D721Med (cell line): ENCODE data around the gene ZCCHC7.
A peak's percentile ranks its signal among the peaks of the same experiment; 100 is the strongest.

Experiments
- DNase-seq: peaks from one replicate; pipeline ENCODE4 v3.0.0; 2011; ENCODE audit warnings: low spot score; ENCODE audit not compliant: insufficient read length
- FAIRE-seq: peaks from 2 replicates; lab custom pipeline; 2011; peaks lifted over from hg19 to GRCh38; lab: Jason Lieb, UNC
- TF ChIP-seq, protein P1 (sequence below): IDR thresholded peaks from 2 replicates; pipeline ENCODE4 v1.5.1; 2012; ENCODE audit warnings: mild to moderate bottlenecking, control low read depth; ENCODE audit not compliant: insufficient read depth; ENCODE audit errors: missing control alignments

Gene ZCCHC7

DNA sequence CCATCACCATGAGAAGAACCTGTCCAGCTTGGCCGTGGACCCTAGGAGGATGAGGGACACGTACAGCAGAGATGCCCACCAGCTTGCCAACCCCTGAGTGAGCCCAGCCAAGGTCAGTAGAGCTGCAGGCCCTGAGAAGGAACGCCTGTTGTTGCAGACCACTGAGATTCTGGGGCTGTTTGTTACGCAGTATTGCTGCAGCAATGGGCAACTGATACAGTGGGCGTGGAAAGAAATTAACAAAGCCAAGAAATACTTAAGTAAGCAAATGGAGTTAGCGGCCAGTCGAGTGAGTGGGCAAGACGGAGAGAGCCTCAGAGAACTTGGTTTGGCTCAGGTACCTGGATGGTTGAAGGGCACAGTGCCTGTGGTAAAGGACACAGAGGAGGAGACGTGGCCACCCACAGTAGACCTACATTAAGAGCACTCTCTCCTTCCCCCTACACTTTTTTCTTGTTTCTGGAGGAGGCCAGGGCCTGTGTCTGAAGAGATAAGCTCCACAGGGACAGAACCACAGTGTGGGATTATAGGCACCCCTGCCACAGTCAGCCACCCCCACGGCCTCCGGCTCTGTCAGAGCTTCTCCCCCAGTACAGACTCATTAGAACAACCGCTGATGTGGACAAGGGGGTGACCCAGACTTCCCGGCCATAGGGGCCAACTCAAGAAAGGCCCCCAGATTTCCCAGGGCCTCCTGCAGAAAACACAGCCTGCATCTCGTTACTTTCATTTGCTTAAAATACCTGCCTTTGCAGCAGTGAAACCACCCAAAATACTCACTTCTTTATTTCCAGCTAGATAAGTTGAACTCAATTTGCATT lies 262.0 kb downstream of the ZCCHC7 start:
- DNase-seq = no peak
- TF ChIP-seq, protein P1, sequence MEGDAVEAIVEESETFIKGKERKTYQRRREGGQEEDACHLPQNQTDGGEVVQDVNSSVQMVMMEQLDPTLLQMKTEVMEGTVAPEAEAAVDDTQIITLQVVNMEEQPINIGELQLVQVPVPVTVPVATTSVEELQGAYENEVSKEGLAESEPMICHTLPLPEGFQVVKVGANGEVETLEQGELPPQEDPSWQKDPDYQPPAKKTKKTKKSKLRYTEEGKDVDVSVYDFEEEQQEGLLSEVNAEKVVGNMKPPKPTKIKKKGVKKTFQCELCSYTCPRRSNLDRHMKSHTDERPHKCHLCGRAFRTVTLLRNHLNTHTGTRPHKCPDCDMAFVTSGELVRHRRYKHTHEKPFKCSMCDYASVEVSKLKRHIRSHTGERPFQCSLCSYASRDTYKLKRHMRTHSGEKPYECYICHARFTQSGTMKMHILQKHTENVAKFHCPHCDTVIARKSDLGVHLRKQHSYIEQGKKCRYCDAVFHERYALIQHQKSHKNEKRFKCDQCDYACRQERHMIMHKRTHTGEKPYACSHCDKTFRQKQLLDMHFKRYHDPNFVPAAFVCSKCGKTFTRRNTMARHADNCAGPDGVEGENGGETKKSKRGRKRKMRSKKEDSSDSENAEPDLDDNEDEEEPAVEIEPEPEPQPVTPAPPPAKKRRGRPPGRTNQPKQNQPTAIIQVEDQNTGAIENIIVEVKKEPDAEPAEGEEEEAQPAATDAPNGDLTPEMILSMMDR = no peak
- FAIRE-seq = no peak

DNA sequence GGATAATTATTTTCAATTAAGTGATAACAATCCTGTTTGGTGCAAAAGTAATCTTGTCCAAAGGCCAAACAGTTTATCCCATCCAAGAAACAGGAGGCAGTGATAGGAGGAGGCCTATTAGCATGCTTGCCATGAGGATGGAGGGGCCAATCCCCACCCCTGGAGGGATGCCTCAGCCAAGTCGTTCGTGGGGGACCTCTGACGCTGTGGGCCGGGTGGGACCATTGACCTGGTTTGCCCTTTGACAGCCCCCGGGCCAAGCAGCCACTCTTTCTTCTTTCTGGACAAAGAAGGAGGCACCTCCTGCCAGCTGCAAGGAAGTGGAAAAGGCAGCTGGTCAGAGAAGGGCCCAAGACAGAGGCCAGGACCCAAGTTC lies 262.6 kb downstream of the ZCCHC7 start:
- TF ChIP-seq, protein P1 = no peak
- FAIRE-seq = no peak
- DNase-seq = no peak

DNA sequence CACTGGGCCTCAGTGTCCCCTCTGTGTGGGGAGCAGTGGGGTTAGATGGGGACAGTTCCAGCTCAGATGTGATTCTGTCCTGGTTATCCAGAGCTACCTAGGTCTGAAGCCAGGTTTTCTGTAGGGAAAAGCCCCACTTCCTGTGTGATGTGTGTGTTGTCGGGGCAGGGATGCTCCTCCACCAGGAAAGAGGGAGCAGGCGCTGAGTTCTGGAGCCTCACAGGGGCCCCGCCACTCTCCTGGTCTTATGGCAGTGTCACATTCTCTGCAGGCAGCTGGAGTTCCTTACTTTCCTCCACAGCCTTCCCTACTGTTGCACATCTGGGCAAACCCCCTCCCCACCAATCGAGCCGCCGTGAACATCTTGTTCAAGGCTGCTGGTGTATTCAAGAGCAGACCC lies 263.0 kb downstream of the ZCCHC7 start:
- FAIRE-seq = no peak
- DNase-seq = no peak
- TF ChIP-seq, protein P1 = no peak

DNA sequence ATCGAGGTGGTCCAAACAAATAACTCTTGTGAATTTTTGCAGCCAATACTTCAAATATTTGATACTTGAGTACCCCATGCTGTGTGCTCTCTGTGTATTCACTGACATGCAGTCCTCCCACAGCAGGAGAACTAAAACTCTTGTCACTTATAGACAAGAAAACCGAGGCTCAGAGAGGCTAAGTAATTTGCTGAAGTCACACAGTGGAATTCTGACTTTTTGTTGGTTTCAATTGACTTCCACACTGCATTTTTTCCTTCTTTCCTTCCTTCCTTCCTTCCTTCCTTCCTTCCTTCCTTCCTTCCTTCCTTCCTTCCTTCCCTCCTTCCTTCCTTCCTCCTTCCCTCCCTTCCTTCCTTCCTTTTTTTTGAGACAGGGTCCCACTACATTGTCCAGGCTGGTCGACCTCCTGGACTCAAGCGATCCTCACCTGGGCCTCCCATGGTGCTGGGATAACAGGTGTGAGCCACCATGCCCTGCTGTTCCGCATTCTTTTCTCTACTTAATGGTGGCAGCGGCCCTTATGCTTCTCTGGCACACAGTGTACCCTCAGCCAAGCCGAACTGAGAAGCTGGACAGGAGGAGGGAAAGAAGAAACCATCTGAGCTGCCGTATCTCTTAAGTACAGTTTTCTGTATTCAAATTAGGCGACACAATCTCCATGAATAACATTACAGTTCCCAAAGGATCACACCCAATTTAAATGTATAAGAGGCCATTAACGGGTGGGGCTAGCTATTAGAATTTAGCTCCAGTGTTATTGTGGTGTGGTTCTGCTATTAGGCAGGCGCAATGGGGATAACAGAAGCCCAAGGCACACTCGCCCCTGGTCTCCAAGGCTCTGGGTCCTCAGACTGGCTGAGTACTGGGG lies 263.7 kb downstream of the ZCCHC7 start:
- no peak for FAIRE-seq
- DNase-seq = no peak
- TF ChIP-seq, protein P1 = no peak

DNA sequence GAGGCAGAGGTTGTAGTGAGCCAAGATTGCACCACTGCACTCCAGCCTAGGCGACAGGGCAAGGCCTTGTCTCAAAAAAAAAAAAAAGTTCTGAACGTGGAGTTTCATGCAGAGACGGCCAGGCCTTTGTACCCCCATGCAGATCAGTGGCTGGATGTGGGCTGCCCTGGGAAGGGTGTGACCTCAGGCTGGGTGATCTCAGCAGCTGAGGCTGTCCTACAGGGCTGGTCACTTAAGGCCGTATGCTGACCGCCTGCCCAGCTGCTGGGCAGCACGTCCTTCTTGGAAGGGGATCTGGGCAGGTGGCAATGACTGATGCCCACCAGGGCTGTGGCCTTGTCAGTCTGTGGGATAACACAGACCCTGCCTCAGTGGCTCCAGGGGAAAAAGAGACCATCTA lies 264.9 kb downstream of the ZCCHC7 start:
- TF ChIP-seq, protein P1 = no peak
- DNase-seq (no peak), FAIRE-seq (no peak)

DNA sequence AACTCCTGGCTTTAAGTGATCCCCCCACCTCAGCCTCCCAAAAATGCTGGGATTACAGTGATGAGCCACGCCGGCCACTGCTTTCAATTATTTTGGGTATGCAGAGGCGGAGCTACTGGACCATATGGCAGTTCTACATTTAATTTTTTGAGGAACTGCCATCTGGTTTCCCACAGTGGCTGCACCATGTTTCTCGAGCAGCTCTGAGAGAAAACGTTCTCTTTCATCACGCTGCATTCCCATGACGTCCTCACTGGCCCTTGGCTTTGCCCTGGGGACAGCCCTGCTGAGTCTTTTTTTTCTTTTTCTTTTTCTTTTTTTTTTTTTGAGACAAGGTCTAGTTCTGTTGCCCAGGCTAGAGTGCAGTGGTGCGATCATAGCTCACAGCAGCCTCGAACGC lies 266.6 kb downstream of the ZCCHC7 start:
- FAIRE-seq = no peak
- no peak for DNase-seq
- TF ChIP-seq, protein P1 = no peak

DNA sequence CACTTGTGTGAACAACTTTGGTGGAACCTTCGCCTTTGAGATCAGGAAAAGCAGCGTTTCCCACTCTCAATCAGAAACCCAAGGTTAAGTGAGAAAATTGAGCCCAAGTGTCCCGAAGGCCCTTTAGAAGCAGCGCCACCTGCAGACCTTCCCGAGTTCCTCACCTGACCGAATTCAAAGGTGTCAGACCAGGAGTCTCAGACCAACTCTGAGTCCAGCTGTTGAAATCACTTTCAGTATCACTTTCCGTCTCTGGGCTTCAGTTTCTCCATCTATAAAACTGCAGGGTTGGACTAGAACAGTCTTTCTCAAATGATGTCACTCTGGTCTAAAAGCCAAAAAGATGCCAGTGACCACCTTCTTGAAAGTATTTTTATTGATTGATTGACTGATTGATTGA lies 270.4 kb downstream of the ZCCHC7 start:
- no peak for FAIRE-seq
- TF ChIP-seq, protein P1 = peak; percentile 27
- no peak for DNase-seq
